ENCODE data around the gene ERRFI1. TPM values are rescaled to one million over a fixed set of nuclear protein-coding genes. Genes with fewer than 3 reads are reported as not detected.

The ERRFI1 gene
- total RNA-seq, 2 donors from 2014 or later, result 101 to 158 TPM

DNA sequence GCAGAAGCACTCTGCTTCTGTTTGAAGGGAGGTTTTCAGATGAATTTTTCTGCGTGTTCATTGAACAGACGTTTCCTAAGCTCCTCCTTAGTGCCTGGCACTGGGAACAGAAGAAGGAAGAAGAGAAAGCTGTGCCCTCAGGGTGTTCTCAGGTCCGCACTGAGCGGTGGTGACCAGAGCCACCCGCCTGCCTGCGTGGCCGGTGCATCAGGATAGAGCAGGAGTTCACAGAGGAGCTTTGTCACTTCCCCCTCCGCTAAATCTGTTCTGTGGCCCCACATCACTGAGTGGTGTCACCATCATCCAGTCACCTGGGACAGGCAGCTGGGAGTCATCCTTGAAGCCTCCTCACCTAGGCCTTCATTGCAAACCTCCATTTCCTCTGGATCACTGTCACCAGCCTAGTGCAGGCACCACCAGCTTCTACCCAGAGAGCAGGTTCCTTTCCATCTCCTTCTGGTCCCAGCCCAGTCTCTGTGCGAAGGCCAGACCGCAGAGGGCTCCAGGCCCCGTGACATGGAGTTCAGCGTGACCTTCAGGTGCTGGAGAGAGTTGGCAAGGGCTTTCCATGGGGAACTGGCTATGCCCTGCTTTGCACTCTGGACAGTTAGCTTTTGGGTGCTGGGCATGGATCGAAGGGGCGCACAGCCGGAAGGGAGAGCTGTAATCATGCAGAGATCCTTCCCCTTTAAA, 42.9 kb downstream of the ERRFI1 start:
- H3K27ac ChIP-seq, result no peak overlapping the region
- peaks cover 53% of the 10 kb centered on the region for H3K36me3 ChIP-seq
- H3K27me3 ChIP-seq (replicated peaks; ENCODE audit: insufficient read depth), result no peaks in the 10 kb centered on the region

DNA sequence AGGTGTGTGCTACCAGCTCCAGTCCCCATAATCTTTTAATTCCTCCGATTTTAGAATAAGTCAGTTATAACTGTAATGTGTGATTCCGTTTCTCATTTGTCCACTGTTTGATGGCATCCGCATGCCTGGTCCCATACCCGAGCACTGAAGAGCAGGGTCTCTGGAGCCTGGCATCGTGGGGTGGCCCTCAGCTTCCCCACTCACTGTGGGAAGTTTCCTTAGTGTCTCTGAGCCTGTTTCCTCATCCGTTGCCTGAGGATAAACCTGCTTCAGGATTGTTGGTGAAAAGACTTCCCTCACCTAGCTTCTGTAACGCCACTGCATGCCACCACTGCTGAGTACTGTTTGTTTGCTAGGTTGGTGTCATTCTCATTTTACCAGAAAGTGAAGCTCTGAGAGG, 45.1 kb downstream of the ERRFI1 start:
- peaks cover 3 to 21% of the 10 kb centered on the region in 2 donors for H3K4me1 ChIP-seq (ENCODE audit: control insufficient read depth in 1 of 2, low read depth in 2 of 2)
- no peak overlapping the region for H3K4me3 ChIP-seq
- no peak for ATAC-seq (ENCODE audit: insufficient number of reproducible peaks, low FRiP score, low read depth)
- DNase-seq (ENCODE audit: low spot score), result no peak
- H3K36me3 ChIP-seq, result peaks cover 49% of the 10 kb centered on the region
- no peak overlapping the region for H3K27ac ChIP-seq
- TF ChIP-seq, protein P1, sequence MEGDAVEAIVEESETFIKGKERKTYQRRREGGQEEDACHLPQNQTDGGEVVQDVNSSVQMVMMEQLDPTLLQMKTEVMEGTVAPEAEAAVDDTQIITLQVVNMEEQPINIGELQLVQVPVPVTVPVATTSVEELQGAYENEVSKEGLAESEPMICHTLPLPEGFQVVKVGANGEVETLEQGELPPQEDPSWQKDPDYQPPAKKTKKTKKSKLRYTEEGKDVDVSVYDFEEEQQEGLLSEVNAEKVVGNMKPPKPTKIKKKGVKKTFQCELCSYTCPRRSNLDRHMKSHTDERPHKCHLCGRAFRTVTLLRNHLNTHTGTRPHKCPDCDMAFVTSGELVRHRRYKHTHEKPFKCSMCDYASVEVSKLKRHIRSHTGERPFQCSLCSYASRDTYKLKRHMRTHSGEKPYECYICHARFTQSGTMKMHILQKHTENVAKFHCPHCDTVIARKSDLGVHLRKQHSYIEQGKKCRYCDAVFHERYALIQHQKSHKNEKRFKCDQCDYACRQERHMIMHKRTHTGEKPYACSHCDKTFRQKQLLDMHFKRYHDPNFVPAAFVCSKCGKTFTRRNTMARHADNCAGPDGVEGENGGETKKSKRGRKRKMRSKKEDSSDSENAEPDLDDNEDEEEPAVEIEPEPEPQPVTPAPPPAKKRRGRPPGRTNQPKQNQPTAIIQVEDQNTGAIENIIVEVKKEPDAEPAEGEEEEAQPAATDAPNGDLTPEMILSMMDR (IDR thresholded peaks at IDR 0.05), result no peak
- no peaks in the 10 kb centered on the region for H3K27me3 ChIP-seq (replicated peaks; ENCODE audit: insufficient read depth)
- H3K9me3 ChIP-seq, result no peaks in the 10 kb centered on the region

More for the DNA sequence above, 42.9 kb downstream of the ERRFI1 start:
- ATAC-seq (ENCODE audit: insufficient number of reproducible peaks, low FRiP score, low read depth) (no peak), DNase-seq (ENCODE audit: low spot score) (no peak)
- TF ChIP-seq, protein P1 (IDR thresholded peaks at IDR 0.05), result no peak
- Histone ChIP-seq H3K9me3 (no peaks in the 10 kb centered on the region), H3K4me1 (ENCODE audit: control insufficient read depth in 1 of 2, low read depth in 2 of 2) (peaks cover 3 to 9% of the 10 kb centered on the region in 2 donors), H3K4me3 (no peak overlapping the region)

DNA sequence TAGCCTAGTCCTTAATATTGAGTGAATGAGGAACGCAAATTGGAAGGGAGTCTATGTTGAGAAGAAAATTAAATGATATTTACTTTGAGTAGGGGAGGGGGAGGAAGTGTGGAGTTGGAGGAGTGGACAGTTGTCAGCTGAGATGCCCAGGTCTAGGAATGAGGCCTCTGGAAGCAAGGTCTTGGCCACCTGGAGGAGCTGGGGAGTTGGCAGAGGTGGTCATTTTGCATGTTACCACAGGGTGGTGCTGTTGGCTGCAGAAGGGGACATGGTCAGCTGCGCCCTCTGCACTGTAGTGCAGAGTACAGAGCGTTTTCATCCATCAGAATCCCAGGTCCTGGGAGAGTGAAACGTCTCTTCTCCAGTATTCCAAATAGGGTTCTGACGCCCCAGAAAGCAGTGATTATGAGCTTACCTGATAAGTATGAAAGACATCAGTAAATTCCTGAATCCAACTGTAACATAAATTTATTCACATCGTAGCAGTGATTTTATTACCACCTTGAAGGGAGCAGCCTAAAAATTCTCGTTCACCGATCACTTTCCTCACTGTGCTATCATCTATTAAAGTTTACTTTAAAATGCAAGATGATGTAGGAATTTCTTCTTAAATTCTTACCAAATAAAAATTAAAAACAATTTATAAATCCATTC, 50.8 kb downstream of the ERRFI1 start:
- H3K9me3 ChIP-seq, result no peaks in the 10 kb centered on the region
- DNase-seq (ENCODE audit: low spot score) (no peak), ATAC-seq (ENCODE audit: insufficient number of reproducible peaks, low FRiP score, low read depth) (peak; percentile 80)
- TF ChIP-seq, protein P1 (IDR thresholded peaks at IDR 0.05), result peak; percentile 86
- H3K27me3 ChIP-seq (replicated peaks; ENCODE audit: insufficient read depth), result no peaks in the 10 kb centered on the region
- peaks cover 0 to 12% of the 10 kb centered on the region in 2 donors for H3K4me1 ChIP-seq (ENCODE audit: control insufficient read depth in 1 of 2, low read depth in 2 of 2)
- no peak overlapping the region for H3K27ac ChIP-seq
- no peak overlapping the region for H3K4me3 ChIP-seq
- H3K36me3 ChIP-seq, result peaks cover 39% of the 10 kb centered on the region

DNA sequence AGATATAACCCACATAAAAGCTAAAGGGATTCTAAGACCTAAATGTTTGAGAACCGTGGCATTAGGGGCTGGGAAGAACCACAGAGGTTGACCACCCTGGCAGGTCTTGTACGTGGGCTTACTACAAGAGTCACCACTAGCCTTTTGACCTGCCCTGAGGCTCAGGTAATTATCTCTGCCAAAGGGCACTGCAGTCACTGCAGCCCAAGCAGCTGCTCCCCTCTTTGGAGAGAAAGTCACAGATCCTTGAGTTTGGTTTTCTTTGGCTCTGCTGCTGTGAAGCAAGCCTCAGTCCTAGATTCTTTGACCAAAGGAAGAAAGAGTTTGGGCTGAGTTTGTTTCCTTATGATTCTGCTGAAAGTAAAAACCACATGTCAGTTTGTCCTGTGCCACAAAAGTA, 53.0 kb downstream of the ERRFI1 start:
- H3K4me3 ChIP-seq, result no peak overlapping the region
- ATAC-seq (ENCODE audit: insufficient number of reproducible peaks, low FRiP score, low read depth), result no peak
- H3K27me3 ChIP-seq (replicated peaks; ENCODE audit: insufficient read depth), result no peaks in the 10 kb centered on the region
- H3K27ac ChIP-seq, result no peak overlapping the region
- H3K4me1 ChIP-seq (ENCODE audit: control insufficient read depth in 1 of 2, low read depth in 2 of 2), result peaks cover 0 to 12% of the 10 kb centered on the region in 2 donors
- peaks cover 44% of the 10 kb centered on the region for H3K36me3 ChIP-seq
- H3K9me3 ChIP-seq, result no peaks in the 10 kb centered on the region
- DNase-seq (ENCODE audit: low spot score), result no peak
- TF ChIP-seq, protein P1 (IDR thresholded peaks at IDR 0.05), result no peak

DNA sequence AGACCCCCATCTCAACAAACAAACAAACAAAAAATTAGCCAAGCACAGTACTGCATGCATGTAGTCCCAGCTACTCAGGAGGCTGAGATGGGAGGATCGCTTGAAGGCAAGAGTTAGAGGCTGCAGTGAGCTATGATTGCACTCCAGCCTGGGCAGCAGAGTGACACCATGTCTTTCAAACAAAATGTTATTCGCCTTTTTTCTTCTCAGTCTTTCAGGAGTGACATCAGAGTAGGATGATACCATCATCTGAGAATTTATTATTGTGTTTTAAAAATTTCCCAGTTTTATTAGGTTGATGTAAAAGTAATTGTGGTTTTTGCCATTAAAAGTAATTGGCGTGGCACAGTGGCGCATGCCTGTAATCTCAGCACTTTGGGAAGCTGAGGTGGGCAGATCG, 53.8 kb downstream of the ERRFI1 start:
- H3K27me3 ChIP-seq (replicated peaks; ENCODE audit: insufficient read depth), result no peaks in the 10 kb centered on the region
- no peak overlapping the region for H3K4me3 ChIP-seq
- H3K9me3 ChIP-seq, result no peaks in the 10 kb centered on the region
- DNase-seq (ENCODE audit: low spot score) (no peak), ATAC-seq (ENCODE audit: insufficient number of reproducible peaks, low FRiP score, low read depth) (no peak)
- no peak overlapping the region for H3K27ac ChIP-seq
- TF ChIP-seq, protein P1 (IDR thresholded peaks at IDR 0.05), result no peak
- H3K4me1 ChIP-seq (ENCODE audit: control insufficient read depth in 1 of 2, low read depth in 2 of 2), result peaks cover 5 to 13% of the 10 kb centered on the region in 2 donors
- peaks cover 43% of the 10 kb centered on the region for H3K36me3 ChIP-seq

Measured in thoracic aorta (tissue), 2 donors.